NCI-H2107 (cell line): ENCODE results near the gene MBOAT7.
"Not testable (repeated sequence)": the region's sequence is repeated elsewhere in the genome, so short reads cannot be mapped to it uniquely, and the experiment has no call there.

Experiments used
- DNase-seq: peaks from one replicate; lab custom pipeline; 2025; lab: John Stamatoyannopoulos, UW

The MBOAT7 gene, protein sequence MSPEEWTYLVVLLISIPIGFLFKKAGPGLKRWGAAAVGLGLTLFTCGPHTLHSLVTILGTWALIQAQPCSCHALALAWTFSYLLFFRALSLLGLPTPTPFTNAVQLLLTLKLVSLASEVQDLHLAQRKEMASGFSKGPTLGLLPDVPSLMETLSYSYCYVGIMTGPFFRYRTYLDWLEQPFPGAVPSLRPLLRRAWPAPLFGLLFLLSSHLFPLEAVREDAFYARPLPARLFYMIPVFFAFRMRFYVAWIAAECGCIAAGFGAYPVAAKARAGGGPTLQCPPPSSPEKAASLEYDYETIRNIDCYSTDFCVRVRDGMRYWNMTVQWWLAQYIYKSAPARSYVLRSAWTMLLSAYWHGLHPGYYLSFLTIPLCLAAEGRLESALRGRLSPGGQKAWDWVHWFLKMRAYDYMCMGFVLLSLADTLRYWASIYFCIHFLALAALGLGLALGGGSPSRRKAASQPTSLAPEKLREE

DNA sequence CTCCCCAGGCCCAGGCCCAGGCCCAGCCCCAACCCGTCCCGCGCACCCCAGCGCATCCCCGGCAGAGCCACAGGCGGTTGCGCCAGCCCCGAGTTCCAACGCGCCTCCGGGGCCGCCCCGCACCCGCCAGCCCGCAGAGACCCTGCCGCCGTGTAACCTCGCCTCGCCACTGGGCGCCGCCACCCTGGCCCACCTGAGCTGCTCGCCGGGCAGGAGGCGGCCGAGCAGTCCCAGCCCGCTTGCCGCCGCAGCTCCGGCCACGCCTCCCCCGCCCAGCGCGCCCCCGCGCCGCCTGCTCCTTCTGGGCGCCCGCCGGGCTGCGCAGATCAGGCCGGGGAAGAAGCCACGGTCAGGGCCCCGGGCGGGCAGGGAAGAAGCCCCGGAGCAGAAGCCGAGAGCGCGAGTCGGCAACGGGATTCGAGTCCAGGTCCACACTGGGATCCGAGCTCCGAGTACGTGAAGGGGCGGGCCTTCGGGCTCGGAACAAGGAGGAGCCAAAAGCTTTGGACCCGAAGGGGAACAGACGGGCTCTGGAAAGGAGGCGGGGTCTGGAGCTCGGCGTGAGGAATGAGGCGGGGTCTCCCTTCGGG, at the start of gene MBOAT7:
TSS of gene MBOAT7 (minus strand) at position 436 of the 590 bp plus-strand sequence. CDS start 1,072 bp downstream, outside the sequence.
- no peak for DNase-seq

DNA sequence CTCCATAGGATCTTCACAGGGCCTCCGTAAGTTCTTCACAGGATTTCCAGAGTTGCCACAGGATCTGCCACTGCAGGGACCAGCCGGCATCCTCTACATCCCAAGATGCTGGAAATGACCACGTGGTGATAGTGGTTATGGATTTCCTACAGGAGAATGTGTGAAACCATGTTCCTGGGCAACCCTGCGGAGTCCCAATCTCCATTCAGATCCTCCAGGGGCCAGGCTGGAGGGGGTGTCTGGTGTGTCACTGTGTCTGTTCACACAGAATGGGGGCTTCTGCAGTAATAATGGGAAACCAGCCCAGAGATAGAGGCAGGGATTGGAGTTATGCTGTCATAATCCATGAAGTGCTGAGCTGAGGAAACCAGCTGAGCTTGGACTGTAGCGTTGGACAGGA, 44.6 kb upstream of the MBOAT7 start:
- DNase-seq: no peak

DNA sequence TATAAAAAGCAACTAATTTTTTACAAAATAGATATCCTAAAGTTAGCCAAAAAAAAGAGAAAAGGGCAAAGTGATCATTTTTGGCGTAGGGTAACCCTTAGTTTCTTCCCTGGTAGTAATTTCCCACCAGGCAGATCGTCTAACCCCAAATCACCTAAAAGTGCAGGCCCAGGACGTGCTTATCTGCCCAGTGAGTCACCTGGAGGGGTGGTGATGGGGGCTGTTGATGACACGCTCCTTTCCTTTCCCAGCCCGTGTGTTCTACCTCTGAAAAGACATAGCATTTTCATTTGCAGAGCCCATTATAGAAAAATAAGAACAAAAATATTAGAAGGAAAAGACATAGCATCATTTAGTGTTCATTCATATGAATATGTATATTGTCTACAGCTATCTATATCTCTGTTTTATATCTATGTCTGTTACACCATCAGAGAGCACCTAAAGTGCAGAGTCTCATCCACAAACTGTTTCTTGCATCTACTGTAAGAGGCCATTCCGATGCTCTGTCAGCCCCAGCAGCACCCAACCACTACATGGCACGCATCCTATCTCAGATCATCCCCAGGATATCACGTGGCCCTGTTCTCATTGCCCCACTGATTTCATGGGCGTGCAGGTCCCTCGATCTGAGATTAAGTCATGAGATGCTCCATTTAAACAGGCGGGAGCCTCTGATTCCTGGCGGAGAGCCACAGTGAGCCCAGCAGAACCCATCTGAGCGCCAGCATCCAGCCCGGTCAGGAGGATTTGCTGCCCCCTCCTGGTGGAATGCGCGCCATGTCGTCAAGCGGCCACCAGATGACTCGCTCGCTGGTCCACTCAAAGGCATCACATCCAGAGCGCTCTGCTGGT, 41.9 kb upstream of the MBOAT7 start:
- DNase-seq: peak; percentile 93

DNA sequence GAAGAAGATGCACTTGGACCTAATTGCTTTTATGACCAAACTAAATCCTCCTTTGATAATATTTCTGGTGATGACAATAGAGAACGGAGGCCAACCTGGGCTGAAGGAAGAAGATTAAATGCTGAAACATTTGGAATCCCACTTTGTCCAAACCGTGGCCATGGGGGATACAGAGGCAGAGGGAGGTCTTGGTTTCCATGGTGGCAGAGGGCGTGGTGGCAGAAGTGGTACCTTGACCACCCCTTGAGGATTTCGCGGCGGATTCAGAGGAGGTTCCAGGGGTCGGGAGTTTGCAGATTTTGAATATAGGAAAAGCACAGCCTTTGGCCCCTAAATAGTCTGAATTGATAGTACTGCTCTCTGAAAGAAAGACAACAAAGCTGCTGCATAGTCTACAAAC, 40.7 kb upstream of the MBOAT7 start:
- no peak for DNase-seq

DNA sequence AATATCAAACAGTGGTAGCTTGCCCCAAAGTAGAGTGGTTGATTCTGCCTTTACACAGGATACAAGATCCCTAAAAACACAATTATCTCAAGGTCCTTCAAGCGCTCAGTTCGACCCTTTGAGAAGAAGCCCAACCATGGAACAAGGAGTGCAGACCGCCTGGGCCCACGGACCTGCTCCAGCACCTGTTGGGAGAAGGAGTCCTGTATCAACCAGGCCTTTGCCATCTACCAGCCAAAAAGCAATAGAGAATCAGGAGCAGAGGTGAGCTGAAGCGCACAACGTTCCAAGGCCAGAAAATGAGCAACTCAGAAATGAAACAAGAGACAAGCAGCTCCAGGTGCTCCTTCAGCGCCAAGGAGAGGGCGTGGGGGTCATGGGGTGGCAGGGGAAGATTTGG, 39.8 kb upstream of the MBOAT7 start:
- no peak for DNase-seq

DNA sequence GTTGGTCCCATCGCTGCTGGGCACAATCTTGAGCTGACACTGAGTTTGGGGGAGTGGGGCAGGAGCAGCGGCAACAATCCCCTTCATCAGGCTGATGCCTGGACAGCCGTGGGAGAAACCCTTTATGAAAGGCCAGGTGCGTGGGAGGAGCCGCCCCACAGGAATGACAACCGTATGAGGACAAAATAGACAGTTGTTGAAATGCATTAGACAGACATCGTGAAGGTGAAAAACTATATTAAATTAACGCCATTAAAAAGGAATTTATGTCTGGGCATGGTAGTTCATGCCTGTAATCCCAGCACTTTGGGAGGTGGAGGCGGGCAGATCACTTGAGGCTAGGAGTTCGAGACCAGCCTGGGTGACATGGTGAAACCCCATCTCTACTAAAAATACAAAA, 35.2 kb upstream of the MBOAT7 start:
- DNase-seq: not testable (repeated sequence)

DNA sequence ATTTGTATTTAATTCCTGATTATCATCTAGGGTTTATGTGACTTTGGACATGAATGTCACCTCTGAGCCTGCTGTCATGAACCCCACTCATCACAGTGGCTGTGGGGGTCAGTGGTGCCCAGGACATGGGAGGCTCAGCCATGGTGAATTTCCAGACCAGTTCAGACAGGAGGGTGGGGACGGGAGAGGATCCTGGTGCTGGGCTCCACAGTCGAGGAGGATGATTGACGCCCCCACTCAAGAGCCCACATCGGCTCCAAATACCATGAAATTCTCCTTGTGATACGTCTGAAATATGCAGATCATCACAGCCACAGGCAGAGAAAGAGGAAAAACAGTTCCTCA, 34.5 kb upstream of the MBOAT7 start:
- DNase-seq: not testable (repeated sequence)

DNA sequence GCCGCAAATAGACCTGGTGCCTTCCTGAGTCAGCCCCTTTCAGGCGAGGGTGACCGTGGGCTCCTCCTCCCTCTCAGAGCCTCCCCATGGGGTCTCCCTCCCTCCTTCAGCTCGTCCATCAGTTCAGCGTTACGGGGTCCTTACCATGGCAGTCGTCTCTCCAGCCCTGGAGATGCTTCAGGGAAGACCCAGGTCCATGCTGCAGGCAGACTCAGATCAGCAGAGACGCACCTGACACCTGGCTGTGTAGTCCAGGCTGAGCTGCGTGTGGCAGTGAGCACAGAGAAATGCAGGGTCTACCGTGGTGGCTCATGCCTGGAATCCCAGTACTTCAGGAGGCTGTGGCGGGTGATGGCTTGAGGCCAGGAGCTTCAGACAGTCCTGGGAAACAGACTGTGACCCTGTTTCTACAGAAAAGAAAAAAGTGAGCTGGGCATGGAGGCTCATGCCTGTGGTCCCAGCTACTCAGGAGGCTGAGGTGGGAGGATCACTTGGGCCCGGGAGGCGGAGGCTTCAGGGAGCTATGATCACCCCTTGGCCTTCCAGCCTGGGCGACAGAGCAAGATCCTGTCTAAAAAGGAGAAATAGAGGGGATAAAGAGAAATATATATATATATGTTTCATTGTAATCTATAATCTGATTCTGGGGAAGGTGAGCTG, 34.0 kb upstream of the MBOAT7 start:
- not testable (repeated sequence) for DNase-seq

DNA sequence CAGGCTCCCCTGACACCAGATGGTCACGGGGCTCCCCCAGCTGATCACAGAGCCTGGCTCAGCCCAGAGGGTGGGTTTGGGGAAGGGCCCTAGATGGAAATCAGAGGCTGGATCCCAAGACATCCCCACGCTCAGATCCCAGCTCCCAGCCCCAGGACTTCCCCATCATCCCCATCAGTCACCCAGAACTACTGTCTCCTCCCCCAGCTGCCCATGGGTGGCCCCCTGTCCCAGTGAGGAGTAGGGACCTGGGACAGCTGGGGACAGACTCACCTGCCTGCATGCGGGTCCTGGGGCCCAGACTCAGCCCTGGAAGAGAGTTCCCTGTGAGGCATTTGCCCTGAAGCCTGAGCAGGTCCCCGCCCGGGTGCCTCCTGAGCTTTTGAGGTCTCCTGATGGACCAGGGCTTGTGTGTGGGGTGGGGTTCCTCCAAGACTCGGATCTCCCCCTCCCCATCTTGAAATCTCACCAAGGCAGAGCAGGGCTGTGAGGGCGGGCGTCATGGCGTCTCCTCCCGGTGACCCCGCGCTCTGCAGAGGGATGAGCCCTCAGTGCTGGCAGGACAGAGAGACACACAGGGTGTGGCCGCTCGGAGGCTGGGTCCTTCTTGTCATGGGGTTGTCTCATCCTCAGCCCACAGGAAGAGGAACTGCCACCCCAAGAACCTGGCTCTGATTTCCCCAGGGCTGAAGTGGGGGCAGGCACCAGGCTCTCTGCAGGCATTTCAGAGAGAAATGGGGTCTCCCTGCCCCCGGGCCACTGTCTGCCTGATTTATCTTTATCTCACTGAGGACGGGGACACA, 33.3 kb upstream of the MBOAT7 start, which contains the start of gene LILRB3:
TSS of gene LILRB3 (minus strand) at position 534 of the 803 bp plus-strand sequence. CDS start at position 503, 31 bp downstream.
- DNase-seq: not testable (repeated sequence)

DNA sequence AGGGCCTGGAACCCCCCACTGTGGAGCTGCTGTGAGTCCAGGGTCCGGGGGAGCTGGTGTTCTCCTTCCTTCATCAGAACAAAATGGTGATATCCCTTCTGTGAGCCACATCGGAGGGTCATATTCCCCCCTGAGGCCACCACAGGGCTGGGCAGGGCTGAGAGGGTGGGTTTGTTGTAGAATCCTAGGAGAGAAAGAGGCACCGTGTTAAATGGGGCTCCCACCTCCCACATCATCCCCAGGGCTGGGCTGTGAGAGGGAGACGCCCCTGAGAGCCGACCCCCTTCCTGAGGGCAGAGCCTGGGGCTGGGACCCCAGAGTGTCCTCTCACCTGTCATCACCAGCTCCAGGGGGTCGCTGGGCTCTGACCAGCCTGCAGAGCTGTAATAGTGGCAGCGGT, 32.6 kb upstream of the MBOAT7 start:
- not testable (repeated sequence) for DNase-seq

DNA sequence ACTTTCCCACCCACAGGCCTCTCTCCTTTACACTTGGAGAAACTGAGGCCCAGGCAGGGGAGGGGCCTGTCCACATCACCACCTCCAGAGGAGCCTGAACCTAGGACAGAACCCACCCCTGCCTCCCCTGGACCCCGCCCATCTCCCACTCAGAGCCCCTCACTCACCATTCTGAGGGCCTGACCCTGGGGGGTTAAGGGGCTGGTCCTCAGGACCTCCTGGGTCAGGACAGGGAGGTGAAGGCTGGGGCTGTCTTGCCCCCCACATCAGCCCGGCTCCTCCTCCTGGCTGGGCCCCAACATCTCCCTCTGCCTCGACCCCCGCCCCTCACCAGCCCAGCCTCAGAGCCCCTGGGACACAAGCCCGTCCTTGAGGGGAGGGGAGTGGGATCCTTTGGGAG, 30.3 kb upstream of the MBOAT7 start:
- not testable (repeated sequence) for DNase-seq

DNA sequence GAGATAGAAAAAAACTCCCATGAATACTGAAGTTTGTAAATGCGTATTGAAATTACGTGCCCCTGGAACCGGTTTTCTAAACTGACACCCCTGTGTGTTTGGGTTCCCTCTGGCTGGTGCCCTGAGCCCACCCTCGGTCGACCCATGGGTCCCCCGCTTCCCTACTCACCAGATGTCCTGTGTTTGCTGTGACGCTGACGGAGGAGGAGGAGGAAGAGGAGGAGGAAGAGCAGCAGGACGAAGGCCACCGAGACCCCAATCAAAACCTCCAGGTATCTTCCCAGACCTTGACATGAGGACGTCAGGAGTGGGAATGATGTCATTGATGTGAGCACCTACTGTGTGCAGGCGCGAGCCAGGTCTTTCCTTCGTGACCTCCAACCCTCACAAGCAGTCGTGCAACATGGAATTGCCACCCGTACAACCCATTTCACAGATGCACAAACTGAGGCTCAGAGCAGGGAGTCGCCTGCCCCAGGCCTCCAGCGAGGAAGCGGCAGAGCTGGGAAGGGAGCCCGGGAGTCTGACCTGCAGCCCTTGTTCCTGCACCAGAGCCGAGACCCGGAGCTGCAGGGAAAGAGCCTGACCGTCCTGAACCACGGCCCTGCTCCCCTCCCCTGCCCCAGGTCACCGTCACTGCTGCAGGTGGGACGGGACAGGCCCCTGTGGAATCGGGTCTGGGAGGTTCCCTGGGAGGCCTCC, 29.7 kb upstream of the MBOAT7 start:
- no peak for DNase-seq

DNA sequence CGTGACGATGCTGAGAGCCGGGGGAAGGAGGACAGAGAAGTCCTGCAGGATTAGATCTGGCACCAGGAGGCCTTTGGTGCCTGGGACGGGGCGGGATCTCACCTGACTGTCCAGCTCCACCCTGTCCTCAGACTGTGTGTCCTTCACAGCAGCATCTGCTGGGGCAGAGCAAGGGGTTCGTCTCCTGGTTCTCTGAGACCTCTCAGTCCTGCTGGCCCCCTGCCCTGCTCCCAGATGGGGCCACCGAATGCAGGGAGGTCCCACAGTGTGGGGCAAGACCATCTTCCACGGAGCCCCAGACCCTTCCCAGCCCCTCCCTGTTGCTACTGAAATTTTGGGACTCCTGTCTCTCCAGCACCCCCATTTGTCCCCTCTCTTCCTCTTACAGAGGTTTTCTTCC, 28.9 kb upstream of the MBOAT7 start:
- DNase-seq: no peak

DNA sequence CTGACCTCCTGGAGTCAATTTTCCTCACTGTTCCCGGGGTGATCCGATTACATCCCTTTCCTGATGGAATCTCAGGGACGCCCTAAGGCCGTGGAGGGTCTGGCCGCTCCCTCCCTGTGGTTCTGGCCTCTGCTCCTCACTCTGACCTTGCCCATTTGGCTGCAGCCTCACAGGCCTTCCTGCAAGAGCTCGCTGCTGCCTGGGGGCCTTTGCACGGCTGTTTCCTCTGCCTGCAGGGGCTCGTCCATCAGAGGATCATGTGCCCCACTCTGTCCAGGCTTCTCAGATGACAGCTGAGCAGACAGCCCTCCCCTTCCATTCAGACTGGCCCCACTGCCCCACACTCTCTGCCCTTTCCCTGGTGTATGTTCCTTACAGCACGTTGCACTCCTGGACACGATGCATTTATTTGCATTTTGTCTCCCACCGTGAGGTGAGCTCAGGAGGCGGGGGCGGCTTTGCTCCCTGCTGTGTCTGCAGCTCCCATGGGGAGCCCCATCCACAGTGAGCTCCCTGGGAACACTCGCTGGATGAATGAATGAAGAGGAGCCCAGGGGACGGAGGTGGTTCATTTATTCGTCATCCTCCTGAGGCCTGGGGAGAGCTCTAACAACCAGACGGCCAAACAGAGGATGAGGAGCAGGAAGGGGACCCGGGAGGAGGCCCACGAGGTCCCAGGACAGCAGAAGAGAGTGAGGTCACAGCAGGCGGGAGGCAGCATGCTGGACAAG, 28.3 kb upstream of the MBOAT7 start:
- DNase-seq: not testable (repeated sequence)

DNA sequence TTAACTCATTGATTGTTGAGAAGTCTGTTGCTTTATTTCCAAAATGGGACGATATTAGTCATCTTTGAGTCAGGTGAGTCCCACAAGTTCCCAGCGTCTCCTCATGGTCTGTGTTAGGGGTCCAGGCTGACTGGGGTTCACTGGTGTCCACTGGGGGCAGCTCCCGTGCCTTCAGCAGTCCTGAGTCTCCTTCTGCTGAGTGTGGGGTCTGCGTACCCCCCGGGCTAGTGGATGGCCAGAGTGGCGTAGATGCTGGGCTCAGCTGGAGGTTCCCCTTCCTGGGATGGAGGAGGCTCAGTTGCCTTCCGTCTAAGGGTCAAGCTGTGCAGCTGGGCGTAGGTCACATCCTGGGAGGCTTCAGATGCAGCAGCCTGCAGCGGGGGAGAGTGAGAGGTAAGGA, 27.5 kb upstream of the MBOAT7 start:
- no peak for DNase-seq

DNA sequence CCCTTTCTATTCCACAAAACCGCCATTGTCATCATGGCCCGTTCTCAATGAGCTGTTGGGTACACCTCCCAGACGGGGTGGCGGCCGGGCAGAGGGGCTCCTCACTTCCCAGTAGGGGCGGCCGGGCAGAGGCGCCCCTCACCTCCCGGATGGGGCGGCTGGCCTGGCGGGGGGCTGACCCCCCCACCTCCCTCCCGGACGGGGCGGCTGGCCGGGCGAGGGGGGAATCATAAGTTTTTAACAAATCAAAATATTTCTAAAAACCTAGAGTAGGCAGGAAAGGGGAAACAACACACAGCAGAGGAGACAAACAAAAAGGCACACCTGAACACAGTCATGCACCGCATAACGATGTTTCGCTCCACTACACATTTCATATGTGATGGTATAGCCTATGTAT, 25.4 kb upstream of the MBOAT7 start:
- not testable (repeated sequence) for DNase-seq

DNA sequence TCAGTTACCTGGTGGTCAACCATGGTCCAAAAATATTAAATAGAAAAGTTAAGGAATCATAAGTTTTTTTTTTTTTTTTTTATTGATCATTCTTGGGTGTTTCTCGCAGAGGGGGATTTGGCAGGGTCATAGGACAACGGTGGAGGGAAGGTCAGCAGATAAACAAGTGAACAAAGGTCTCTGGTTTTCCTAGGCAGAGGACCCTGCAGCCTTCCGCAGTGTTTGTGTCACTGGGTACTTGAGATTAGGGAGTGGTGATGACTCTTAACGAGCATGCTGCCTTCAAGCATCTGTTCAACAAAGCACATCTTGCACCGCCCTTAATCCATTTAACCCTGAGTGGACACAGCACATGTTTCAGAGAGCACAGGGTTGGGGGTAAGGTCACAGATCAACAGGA, 24.8 kb upstream of the MBOAT7 start:
- not testable (repeated sequence) for DNase-seq

DNA sequence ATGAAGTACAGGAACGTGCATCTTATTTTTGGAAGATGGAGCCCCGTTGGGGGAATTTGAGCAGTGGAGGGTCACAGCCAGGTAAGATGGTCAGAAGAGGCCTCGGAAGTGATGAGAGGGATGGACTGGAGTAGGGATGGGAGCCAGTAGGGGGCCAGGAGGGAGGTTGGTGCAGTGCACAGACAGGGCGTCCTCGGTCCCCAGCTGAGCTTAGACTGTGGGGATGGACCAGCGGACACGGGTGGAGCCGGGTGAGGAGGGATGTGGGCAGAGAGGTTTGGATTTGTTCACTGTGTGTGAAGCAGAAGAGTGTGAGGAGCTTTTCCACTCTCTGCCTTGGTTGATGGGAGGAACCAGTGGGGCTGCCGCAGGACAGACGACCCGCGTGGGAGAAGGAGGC, 21.9 kb upstream of the MBOAT7 start:
- no peak for DNase-seq

DNA sequence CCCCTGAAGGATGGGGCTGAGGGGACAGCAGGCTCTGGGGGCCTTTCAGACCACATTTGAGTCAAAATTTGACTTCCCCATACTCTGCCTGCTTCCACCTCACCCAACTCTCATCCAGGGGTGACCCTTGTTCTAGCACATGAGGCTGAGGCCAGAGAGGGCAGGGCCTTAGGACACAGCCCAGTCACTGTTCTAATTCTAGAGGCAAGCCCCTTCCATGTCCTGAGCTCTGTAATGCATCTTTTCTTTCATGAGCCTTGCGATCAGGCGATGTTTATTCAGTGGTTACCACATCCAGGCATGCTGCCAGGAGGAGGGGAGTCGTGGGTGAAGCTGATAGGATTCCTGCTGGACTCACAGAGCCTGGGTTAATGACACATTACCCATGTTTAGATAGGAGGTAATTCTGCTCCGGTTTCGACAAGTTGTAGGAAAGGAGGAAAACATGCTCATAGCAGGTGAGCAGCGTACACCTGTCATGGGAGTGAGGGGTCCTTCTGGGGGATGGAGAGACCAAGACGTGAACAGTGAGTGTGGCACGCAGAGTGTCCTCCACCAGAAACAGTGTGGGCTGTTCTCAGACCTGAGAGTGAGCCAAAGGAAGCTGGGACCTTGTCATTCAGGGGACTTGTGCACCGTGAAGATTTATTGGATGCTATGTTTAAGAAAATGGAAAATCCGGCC, 20.6 kb upstream of the MBOAT7 start:
- peak; percentile 89 for DNase-seq
